Measurements from ENCODE around the gene KIF5A. TPM values are rescaled to one million over a fixed set of nuclear protein-coding genes. Genes with fewer than 3 reads are reported as not detected.
A peak's percentile ranks its signal among the peaks of the same experiment; 100 is the strongest.
"Not testable (repeated sequence)": the region's sequence is repeated elsewhere in the genome, so short reads cannot be mapped to it uniquely, and the experiment has no call there.

Gene KIF5A
- total RNA-seq, 1 experiment from 2014 or later: not detected

DNA sequence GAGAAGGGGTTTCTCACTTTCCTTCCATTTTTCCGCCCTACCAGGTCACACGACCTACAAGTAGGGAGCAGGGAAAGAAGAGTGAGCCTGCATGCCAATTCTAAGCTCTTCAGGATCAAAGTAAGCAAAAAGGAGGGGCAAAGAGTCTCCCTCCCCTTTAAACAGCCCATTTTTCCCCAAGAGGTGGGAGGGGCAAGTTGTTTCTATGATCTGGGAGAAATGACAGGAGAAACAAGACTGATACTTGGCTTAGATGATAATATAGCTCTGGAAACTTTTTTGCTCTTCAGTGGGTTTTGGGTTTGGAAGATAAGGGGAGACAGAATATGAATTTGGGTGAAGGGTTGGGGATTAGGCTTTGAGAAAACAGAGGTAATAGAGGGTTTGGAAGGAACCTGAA is 56.6 kb downstream of the KIF5A start:
- no peak for DNase-seq (ENCODE audit: low read depth)

DNA sequence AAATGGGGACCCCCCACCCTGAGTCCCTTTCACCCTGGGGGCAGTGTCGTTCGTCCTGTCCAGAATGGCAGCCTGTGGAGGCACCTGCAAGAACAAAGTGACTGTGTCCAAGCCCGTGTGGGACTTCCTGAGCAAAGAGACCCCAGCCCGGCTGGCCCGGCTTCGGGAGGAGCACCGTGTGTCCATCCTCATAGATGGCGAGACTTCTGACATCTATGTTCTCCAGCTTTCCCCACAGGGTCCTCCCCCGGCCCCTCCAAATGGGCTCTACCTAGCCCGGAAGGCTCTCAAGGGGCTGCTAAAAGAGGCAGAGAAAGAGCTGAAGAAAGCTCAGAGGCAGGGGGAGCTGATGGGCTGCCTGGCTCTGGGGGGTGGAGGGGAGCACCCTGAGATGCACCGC is 57.0 kb downstream of the KIF5A start:
- no peak for DNase-seq (ENCODE audit: low read depth)

DNA sequence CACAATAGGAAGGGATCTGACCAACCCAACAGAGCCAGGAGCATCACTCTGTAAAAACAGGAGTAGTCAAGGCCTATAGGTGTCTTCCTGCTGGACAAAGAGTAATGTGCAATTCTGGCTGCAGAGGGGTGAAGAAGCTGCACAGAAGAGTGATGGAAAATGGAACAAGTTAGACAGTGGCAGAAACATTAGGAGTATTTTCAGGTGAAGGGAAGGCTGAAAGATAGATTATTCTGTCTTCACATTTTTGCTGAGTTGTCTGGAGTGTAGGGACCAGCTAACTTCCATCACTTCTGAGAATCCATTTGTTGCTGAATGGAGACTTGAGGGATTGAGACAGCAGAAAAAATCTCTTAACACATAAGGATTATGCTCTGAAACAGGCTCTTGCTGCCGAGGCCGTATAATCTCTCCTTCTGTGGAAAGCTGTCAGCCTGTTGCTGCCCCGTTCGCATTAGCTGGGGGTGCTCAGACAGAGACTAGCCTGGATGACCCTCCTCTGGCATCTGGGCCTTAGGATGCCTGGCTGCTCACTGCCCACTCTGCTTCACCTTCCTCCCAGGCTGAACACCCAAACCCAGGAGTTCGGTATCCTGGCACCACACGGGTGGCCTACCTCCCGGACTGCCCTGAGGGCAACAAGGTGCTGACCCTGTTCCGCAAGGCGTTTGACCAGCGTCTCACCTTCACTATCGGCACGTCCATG is 58.3 kb downstream of the KIF5A start:
- no peak for DNase-seq (ENCODE audit: low read depth)

DNA sequence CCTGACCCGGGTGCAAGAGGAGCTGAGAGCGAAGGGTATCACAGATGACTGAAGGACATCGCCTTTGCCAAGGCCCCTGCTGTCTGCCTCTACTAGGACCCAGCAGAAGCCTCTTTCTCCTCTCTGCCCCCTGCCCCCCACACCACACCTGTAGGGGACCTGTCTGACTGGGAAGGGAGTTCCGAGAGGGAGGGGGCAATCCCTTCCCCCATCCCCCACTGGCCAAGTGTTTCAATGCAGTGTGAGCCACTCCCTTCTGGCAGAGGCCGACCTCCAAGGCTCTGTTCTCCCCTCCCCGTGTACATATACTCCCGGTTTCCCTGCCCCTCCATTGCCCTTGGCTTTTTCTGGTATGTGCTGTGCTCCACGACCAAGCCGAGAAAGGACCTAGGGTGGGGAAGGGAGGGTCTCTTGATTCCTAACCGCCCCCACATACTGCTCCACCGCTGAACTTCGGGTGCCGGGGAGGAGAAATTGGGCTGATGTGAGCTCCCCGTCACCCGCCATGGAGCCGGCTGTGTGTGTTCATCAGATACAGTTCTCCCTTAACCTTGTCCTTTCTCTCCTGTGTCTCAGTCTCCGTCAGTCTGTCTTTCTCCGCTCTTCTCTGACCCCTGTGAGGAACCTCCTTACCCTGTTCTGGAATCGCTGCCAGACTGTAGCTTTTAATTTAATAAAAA is 59.4 kb downstream of the KIF5A start:
- no peak for DNase-seq (ENCODE audit: low read depth)

DNA sequence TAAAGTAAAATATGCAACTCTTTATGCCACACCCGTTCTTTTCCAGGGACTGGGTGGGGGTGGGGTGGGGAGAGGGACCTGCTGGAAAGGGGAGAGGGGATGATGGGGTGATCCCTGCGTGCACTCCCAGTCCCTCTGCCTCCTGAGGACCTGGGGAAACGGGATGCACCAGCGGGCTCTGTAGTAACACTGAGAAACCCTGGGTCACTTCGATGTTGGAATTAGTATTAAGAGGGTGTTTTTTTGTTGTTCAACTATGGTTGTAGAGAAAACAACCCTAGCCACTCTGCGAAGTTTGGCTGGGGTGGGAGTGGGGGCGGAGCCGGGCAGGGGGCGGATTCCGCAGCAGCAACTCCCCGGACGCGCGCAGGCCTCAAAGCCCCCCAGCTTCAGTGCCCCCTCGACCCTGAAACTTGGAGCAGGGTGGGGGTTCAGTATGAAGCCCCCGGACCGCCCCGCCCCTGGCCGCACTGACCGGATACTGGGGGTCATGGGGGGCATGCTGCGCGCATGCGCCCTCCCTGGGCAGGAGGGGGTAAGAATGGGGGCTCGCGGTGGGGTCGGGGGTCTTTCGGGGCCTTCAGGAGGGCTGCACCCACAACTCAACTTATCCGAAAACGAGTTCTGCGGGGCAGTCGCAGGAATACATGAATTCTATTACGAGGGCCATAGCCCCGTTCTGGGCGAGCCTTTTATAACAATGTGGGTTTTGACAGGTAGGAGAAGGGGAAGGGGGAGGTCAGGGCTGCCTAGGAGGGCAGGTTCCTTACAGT is 60.1 kb downstream of the KIF5A start:
- no peak for DNase-seq (ENCODE audit: low read depth)

DNA sequence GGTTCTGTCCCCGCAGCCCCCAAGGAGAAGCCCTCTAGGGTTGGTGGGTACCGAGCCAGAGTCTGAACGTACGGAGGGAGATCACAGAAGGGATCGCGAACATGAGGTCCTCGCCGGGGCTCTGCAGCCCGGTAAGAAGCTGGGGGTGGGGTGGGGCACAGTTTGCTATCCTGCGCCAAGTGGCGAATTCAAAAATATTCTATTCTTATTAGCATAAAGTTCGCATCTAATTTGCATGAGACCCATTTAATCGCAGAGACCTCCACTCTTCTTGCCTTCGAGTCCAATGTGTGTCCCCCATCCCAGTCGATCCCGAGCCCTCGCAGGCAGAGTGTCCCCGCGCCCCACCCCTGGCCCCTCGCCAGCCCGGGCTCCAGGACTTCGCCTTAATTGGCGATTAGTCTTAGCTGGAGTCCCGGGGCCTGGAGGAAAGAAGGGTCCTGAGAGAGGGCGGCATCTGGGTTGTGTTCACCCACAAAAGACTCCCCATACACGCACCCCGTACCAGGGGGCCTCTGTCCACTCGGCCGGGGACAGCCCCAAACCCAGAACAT is 60.8 kb downstream of the KIF5A start:
- DNase-seq (ENCODE audit: low read depth): no peak

DNA sequence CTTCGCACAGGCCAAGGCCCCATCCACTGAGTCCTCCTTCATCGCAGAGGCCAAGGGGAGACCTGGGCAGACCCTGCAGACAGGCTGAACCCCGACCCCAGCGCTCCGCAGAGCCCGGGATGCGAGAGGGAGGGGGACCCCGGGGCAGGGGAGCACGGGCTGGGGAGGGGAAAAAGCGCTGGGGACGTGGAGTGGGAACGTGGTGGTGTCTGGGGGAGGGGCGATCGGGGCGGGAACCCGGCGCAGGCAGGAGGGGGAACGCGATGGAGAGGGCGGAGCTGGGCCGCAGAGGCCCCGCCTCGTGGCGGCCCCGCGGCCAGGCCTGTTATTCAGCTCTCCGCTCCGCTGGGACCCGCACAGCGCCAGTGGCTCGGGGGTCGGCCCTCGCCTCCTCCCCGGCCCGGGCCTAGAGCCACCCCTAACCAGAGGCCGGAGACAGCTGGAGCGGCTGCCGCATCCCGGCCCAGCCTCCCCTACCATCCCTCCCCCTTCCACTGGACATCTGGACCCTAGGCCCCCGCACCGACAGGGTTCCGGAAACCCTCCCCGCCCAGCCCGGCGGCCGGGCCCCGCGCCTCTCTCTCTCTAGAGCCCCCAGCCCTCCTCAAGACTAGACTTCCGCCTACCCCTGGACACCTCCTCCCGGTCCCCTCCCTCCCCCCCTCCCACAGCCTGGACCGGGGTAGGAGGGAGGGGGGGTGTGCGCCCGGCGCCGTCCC is 61.4 kb downstream of the KIF5A start, which contains the start of gene ARHGEF25:
Gene ARHGEF25, plus strand, starts transcription at position 328 of the 719 bp plus-strand sequence. CDS start 460 bp downstream, outside the sequence.
- DNase-seq (ENCODE audit: low read depth): peak; percentile 34

DNA sequence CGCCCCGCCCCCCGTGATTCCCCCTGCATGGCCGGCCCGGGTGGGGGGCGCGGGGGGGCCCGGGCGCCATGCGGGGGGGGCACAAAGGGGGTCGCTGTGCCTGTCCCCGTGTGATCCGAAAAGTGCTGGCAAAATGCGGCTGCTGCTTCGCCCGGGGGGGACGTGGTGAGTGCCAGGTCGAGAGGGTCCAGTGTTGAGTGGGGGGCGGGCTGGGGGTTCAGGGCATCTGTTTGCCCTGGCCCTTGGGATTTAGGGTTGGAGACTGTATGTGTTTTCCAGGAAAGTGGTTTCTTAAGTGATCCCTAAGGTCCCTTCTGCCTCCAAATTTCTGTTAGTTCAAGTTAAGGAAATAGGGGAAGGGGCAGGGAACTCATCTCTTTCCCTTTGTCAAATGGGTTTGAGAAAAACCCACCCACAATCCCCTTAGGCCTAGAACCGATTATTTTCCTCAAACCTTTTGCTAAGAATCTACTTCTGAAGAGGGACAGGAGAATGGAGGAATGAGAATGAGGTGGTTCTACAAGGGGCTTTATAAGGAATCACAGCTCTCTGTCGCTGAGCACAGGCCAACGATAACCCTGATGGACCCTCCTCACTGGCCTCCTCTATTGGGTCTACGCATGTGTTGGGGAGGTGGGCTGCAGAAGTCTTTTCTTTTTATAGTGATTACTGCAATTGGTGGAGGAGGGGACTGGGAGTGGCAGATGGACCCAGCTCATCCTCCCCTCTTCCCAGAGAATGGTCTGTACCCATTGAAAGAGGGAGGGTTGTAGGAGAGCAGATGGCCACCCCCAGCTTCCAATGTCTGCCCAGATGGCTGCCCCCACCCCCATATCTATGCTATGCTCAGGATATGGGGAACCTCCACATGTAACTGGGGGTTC is 62.2 kb downstream of the KIF5A start:
- DNase-seq (ENCODE audit: low read depth): no peak

DNA sequence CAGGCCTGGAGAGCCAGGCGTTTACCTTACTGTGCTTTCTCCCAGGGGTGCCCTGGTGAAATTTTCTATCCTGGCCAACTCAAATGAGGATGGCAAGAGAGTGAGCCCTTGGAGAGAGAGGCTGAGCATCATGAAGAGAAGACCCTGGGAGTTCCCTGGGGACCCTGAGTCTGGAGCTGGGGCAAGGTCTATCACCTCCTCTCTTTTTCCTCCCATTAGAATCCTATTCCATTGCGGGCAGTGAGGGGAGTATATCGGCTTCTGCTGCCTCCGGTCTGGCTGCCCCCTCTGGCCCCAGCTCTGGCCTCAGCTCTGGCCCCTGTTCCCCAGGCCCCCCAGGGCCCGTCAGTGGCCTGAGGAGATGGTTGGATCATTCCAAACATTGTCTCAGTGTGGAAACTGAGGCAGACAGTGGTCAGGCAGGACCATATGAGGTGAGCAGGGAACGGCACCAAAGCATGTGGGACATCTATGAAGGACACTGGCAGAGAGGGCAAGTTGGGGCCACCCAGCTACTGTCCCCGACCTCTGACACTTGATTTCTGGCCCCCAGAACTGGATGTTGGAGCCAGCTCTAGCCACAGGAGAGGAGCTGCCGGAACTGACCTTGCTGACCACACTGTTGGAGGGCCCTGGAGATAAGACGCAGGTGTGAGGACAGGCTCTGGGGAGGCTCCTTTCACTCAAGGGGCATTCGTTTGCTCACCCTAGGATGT is 63.0 kb downstream of the KIF5A start:
- no peak for DNase-seq (ENCODE audit: low read depth)

DNA sequence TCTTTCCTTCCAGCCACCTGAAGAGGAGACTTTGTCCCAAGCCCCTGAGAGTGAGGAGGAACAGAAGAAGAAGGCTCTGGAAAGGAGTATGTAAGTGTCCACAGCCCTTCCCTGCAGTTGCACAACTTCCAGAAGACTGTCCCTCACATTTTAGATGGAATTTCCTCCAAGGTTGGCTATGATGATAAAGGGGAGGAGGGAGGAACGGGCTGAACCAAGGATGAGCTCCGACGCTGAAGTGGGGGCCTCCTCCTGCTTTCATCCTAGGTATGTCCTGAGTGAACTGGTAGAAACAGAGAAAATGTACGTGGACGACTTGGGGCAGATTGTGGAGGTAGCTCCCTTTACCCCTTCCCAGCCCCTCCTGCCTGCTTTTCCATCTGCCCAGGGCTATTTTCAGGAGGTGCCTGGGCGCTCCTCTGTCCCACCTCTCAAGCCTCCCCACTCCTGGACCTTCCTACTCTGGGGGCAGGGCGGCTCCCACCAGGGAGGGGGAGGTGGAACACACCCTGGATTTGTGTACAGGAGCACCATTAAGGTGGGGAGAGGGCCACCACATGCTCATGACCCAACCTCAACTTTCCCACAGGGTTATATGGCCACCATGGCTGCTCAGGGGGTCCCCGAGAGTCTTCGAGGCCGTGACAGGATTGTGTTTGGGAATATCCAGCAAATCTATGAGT is 63.7 kb downstream of the KIF5A start:
- no peak for DNase-seq (ENCODE audit: low read depth)

DNA sequence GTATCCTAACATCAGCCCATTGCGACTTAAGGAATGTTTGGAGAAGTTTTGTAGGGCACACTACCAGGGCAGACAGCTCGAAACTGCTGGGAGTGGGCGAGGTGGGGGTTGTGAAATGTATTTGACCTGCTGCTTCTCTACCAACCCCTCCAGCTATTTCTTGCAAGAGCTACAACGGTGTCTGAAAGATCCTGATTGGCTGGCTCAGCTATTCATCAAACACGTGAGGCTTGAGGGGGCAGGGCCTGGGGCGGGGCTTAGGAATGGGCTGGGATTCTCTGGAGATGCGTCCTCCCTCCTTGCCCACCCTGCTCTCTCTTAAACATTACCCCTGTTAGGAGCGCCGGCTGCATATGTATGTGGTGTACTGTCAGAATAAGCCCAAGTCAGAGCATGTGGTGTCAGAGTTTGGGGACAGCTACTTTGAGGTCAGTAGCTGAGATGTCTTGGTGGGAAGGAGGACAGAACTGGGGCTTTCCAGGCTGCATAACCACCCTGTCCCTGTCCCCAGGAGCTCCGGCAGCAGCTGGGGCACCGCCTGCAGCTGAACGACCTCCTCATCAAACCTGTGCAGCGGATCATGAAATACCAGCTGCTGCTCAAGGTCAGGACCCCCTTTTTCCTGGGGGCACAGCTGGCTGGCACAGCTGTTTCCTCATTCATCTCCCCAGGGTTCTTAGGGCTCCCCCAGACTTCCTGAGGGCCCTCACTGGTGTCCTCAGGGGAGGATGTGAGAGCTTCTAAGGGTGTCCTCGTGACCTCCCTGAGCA is 64.5 kb downstream of the KIF5A start:
- no peak for DNase-seq (ENCODE audit: low read depth)

DNA sequence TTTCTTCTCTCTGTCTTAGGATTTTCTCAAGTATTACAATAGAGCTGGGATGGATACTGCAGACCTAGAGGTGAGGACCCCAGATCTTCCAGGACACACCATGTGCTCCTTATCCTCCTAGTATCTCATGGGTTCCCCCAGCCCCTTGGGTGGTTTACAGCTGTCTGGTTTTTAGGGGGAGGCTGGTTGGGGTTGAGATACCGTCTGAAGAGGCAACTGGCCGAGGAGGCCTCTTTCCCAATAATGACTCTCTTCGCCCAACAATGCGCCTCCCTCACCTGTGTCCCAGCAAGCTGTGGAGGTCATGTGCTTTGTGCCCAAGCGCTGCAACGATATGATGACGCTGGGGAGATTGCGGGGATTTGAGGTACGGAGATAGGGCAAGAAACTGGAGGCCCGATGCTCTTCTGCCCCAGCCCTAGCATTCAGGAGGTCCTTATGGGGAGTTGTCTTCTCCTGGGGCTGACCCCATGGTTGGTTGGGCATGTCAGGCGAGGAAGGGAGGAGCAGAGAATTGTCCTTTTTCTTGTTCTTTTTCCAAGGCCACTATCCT is 65.2 kb downstream of the KIF5A start:
- no peak for DNase-seq (ENCODE audit: low read depth)

DNA sequence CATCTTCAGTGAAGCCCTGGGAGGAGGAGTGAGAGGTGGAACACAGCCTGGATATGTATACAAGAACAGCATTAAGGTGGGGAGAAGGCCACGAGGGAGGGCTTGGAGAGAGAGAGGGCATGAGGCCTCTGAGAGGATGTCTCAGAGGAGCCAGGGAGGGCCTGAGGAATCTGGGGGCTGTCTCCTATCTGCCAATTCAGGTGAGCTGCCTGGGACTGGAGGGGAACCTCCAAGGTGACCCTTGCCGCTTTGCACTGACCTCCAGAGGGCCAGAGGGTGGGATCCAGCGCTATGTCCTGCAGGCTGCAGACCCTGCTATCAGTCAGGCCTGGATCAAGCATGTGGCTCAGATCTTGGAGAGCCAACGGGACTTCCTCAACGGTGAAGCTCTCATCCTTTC is 65.8 kb downstream of the KIF5A start:
- DNase-seq (ENCODE audit: low read depth): no peak

DNA sequence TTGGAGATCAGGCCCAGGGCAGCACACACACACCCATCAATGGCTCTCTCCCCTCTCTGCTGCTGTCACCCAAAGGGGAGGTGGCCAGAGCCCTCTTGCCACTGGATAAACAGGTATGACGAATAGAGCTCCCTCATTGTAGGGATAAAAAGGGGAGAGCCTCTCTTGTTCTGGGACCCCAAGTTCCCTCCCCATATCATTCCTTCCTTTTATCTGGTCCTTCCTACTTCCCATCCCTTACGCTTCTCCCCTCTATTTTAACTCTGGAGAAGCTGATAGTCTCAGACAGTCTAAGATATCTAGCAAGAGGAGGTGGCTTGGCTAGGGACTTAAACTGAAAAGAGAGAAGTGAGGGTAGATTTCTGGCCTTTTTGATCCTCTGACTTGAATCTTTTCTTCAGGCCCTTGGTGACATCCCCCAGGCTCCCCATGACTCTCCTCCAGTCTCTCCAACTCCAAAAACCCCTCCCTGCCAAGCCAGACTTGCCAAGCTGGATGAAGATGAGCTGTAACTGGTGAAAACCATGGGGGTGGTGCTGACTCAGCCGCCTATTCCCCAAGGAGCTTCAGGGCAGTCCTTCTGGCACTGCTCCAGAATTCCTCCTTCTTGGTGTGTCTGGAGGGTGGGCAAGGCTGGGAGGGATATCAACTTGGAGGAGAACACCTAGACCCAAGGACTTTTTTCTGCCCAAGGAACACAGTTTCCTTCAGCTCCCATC is 66.7 kb downstream of the KIF5A start:
- DNase-seq (ENCODE audit: low read depth): peak; percentile 61

DNA sequence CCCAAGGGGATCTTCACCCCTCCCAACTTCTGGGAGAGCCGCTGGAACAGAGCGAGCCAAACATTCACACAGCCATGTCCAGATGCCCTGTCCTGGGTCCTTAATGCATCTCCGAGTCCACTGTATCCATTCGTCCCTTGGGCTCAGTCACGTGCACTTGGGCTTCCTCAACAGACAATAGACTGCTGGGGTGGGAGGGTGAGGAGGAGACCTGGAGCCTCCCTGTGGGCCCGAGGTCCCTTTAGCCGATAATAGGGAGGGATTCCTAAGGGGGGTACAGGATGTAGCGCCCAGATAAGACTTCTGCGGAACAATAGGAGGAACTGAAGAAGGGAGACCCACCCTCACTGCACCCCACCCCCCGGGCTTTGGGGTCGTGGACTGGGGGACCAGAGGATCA is 68.1 kb downstream of the KIF5A start:
- no peak for DNase-seq (ENCODE audit: low read depth)

DNA sequence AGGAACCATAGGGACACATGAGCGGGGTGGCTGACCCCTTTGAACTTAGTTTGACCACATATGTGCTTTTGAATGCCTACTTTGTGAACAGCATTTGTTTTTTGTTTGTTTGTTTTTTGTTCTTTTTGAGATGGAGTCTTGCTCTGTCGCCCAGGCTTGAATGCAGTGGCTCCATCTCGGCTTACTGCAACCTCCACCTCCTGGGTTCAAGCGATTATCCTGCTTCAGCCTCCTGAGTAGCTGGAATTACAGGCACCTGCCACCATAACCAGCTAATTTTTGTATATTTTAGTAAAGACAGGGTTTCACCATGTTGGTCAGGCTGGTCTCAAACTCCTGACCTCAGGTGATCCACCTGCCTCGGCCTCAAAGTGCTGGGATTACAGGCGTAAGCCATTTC is 68.6 kb downstream of the KIF5A start:
- DNase-seq (ENCODE audit: low read depth): not testable (repeated sequence)

DNA sequence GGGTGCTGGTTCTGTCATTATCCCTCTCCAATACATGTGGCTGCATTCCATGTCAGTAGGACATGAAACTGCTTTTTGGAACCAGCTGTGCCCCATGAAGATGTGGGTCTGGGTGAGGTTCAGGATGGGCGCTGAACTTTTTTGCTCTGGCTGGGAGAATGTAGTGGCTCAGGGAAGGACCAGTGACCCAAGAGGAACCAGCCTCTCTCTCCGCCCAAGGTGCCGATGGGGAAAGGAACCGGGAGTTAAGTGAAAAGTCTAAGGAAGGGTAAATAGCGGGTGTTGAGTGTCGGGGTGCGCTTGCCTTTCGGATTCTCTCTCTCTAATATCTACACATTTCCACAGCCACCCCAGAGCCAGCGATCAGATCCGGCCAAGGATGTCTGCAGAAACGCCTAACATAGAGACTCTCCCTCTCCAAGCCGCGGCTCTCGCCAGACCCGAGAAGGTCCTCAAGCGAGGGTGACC is 69.2 kb downstream of the KIF5A start:
- DNase-seq (ENCODE audit: low read depth): no peak

Measured in LHCN-M2 (cell line).